ENCODE measurements around the gene SMARCA4.

SMARCA4 gene

GRCh38 chr19:11105014-11105636, 144.3 kb downstream of the SMARCA4 start:
- ATAC-seq (replicated peaks) (no peak), DNase-seq (no peak)
- Mint-ChIP-seq H3K4me3 (no peak overlapping the region), H3K27me3 (no peaks in the 10 kb centered on the region), H3K9me3 (no peaks in the 10 kb centered on the region), H3K36me3 (ENCODE audit: insufficient read depth) (peaks cover 85% of the 10 kb centered on the region), H3K4me1 (ENCODE audit: low read depth in 2 of 2) (peaks cover 0 to 1% of the 10 kb centered on the region in 2 donors), H3K27ac (peak overlapping the region in 1 of 2 donors; percentile 19)

- Mint-ChIP-seq H3K4me1 (ENCODE audit: low read depth in 2 of 2) (no peaks in the 10 kb centered on the region), H3K27ac (peak overlapping the region in 1 of 2 donors; percentile 60), H3K9me3 (no peaks in the 10 kb centered on the region), H3K36me3 (ENCODE audit: insufficient read depth) (peaks cover 92% of the 10 kb centered on the region), H3K4me3 (no peak overlapping the region), H3K27me3 (no peaks in the 10 kb centered on the region)
- ATAC-seq (replicated peaks) = no peak
- DNase-seq = no peak
Measured at GRCh38 chr19:11106477-11106876, 145.6 kb downstream of the SMARCA4 start.

- H3K27ac Mint-ChIP-seq = no peak overlapping the region
- no peak for DNase-seq
- peaks cover 91% of the 10 kb centered on the region for H3K36me3 Mint-ChIP-seq (ENCODE audit: insufficient read depth)
- no peaks in the 10 kb centered on the region for H3K27me3 Mint-ChIP-seq
- H3K4me3 Mint-ChIP-seq = no peak overlapping the region
- H3K9me3 Mint-ChIP-seq = no peaks in the 10 kb centered on the region
- no peak for ATAC-seq (replicated peaks)
- H3K4me1 Mint-ChIP-seq (ENCODE audit: low read depth in 2 of 2) = peaks cover 0 to 3% of the 10 kb centered on the region in 2 donors
Measured at GRCh38 chr19:11108746-11109145, 147.9 kb downstream of the SMARCA4 start.

GRCh38 chr19:11111117-11111770, 150.4 kb downstream of the SMARCA4 start:
- DNase-seq (no peak), ATAC-seq (replicated peaks) (no peak)
- Mint-ChIP-seq H3K4me3 (no peak overlapping the region), H3K27ac (peak overlapping the region in 1 of 2 donors; percentile 8), H3K4me1 (ENCODE audit: low read depth in 2 of 2) (peaks cover 0 to 3% of the 10 kb centered on the region in 2 donors), H3K27me3 (no peaks in the 10 kb centered on the region), H3K9me3 (no peaks in the 10 kb centered on the region), H3K36me3 (ENCODE audit: insufficient read depth) (peaks cover 84% of the 10 kb centered on the region)

- H3K27me3 Mint-ChIP-seq = no peaks in the 10 kb centered on the region
- no peak overlapping the region for H3K4me3 Mint-ChIP-seq
- ATAC-seq (replicated peaks) = no peak
- no peak overlapping the region for H3K27ac Mint-ChIP-seq
- no peak for DNase-seq
- no peaks in the 10 kb centered on the region for H3K9me3 Mint-ChIP-seq
- H3K4me1 Mint-ChIP-seq (ENCODE audit: low read depth in 2 of 2) = peaks cover 0 to 3% of the 10 kb centered on the region in 2 donors
- peaks cover 84% of the 10 kb centered on the region for H3K36me3 Mint-ChIP-seq (ENCODE audit: insufficient read depth)
Measured at GRCh38 chr19:11111771-11112144, 150.9 kb downstream of the SMARCA4 start.
